Smooth muscle cell (in vitro differentiated cells): ENCODE results near the gene GLT8D2. TPM values are rescaled to one million over a fixed set of nuclear protein-coding genes. Genes with fewer than 3 reads are reported as not detected.
"Not testable (repeated sequence)": the region's sequence is repeated elsewhere in the genome, so short reads cannot be mapped to it uniquely, and the experiment has no call there.

Source experiments
- DNase-seq: peaks from one replicate; lab custom pipeline; 2025; ENCODE audit not compliant: unreplicated experiment; lab: John Stamatoyannopoulos, UW
- H2AFZ ChIP-seq: fragments of 200-600 bp; sonication (generic); 2 replicates; pipeline ENCODE4 v1.6.0; 2016; ENCODE audit warnings: antibody characterized with exemption, low read depth, mild to moderate bottlenecking
- H3F3A ChIP-seq: fragments of 200-600 bp; sonication (generic); 2 replicates; pipeline ENCODE4 v1.6.0; 2017; ENCODE audit warnings: antibody characterized with exemption, low read depth
- H3K27ac ChIP-seq: fragments of 200-600 bp; sonication (generic); 2 replicates; pipeline ENCODE4 v1.5.1; 2016; ENCODE audit warnings: low read depth, mild to moderate bottlenecking
- H3K27me3 ChIP-seq: fragments of 200-600 bp; sonication (generic); 2 replicates; pipeline ENCODE4 v1.6.1; 2016; ENCODE audit warnings: low read depth, mild to moderate bottlenecking
- H3K36me3 ChIP-seq: fragments of 200-600 bp; sonication (generic); 2 replicates; pipeline ENCODE4 v1.5.1; 2016; ENCODE audit warnings: low read depth
- H3K4me1 ChIP-seq: fragments of 200-600 bp; sonication (generic); 2 replicates; pipeline ENCODE4 v1.5.1; 2016; ENCODE audit warnings: low read depth
- H3K4me2 ChIP-seq: fragments of 200-600 bp; sonication (generic); 2 replicates; pipeline ENCODE4 v1.6.0; 2016; ENCODE audit warnings: mild to moderate bottlenecking
- H3K4me3 ChIP-seq: fragments of 200-600 bp; sonication (generic); 2 replicates; pipeline ENCODE4 v1.5.1; 2016; ENCODE audit warnings: mild to moderate bottlenecking
- H3K79me2 ChIP-seq: fragments of 200-600 bp; sonication (generic); 2 replicates; pipeline ENCODE4 v1.6.0; 2016; ENCODE audit warnings: low read depth, mild to moderate bottlenecking
- H3K9ac ChIP-seq: fragments of 200-600 bp; sonication (generic); 2 replicates; pipeline ENCODE4 v1.6.0; 2016; ENCODE audit warnings: low read depth
- H3K9me3 ChIP-seq: fragments of 200-600 bp; sonication (generic); replicated peaks from 2 replicates; pipeline ENCODE4 v1.5.1; 2016; ENCODE audit warnings: low read depth
- H4K20me1 ChIP-seq: fragments of 200-600 bp; sonication (generic); 2 replicates; pipeline ENCODE4 v1.6.0; 2016; ENCODE audit warnings: low read depth
- WGBS: methylation state at CpG from one replicate; pipeline ENCODE4 v1.1.7; 2016; ENCODE audit warnings: low lambda C conversion rate; 5-methylcytosine and 5-hydroxymethylcytosine counted together
- polyA plus RNA-seq: library from polyadenylated mRNA; unstranded; fragments of >200 nt; fragmentation: Nextera tagmentation; extraction: Ambion mirVana; gene quantifications from 2 replicates; pipeline ENCODE4 v1.2.1, GENCODE V29; 2016
- total RNA-seq: library from RNA; depleted of rRNA; stranded (reverse); fragments of >200 nt; gene quantifications from 2 replicates; pipeline ENCODE4 v1.2.3, GENCODE V29; 2014
- TF ChIP-seq, protein P1 (sequence below): fragments of 200-600 bp; sonication (generic); IDR thresholded peaks from 2 replicates; pipeline ENCODE4 v1.5.1; 2017; ENCODE audit warnings: borderline replicate concordance, mild to moderate bottlenecking, antibody characterized with exemption; ENCODE audit not compliant: insufficient read depth, poor library complexity, severe bottlenecking

The GLT8D2 gene
- total and polyA plus RNA-seq, 2 experiments from 2014 or later = 43.0 to 47.7 TPM

DNA sequence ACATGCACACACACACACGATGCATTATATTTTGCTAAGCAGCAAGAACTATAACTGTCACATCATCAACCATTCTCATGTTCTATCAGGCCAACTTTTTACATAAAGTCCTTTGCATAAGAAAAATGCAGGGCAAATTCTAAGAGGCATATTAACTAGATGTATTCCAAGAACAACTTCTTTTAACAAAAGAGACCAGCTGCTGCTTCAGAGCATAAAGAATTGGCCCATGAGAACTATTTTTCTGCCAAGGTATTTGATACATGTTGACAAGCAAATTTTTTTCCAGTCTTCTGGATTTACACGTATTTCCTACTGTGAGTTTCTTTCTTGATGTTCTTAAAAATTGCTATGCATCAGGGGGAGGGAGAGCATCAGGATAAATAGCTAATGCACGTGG, 27.2 kb downstream of the GLT8D2 start:
- Histone ChIP-seq H2AFZ (no peak overlapping the region), H3K9me3 (no peaks in the 10 kb centered on the region), H3K36me3 (no peaks in the 10 kb centered on the region), H3F3A (no peaks in the 10 kb centered on the region), H3K4me3 (no peak overlapping the region), H3K27ac (no peak overlapping the region), H3K9ac (no peak overlapping the region), H3K4me2 (no peak overlapping the region), H3K79me2 (no peaks in the 10 kb centered on the region), H4K20me1 (no peaks in the 10 kb centered on the region), H3K4me1 (no peaks in the 10 kb centered on the region), H3K27me3 (peaks cover 8% of the 10 kb centered on the region)
- no peak for DNase-seq
- TF ChIP-seq, protein P1, sequence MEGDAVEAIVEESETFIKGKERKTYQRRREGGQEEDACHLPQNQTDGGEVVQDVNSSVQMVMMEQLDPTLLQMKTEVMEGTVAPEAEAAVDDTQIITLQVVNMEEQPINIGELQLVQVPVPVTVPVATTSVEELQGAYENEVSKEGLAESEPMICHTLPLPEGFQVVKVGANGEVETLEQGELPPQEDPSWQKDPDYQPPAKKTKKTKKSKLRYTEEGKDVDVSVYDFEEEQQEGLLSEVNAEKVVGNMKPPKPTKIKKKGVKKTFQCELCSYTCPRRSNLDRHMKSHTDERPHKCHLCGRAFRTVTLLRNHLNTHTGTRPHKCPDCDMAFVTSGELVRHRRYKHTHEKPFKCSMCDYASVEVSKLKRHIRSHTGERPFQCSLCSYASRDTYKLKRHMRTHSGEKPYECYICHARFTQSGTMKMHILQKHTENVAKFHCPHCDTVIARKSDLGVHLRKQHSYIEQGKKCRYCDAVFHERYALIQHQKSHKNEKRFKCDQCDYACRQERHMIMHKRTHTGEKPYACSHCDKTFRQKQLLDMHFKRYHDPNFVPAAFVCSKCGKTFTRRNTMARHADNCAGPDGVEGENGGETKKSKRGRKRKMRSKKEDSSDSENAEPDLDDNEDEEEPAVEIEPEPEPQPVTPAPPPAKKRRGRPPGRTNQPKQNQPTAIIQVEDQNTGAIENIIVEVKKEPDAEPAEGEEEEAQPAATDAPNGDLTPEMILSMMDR = no peak
- WGBS = 79% methylated on average over 3 of the region's 3 CpGs

DNA sequence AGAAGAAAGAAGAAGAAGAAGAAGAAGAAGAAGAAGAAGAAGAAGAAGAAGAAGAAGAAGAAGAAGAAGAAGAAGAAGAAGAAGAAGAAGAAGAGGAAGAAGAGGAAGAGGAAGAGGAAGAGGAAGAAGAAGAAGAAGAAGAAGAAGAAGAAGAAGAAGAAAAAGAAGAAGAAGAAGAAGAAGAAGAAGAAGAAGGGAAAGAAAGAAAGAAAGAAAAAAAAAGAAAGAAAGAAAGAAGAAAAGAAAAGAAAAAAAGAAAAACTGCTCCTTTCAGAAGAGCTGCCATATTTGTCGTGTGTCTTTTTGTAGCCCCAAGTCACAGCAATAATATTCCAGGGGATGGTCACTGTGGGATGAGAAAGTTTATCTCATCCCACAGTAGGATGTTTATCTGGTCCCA, 28.1 kb downstream of the GLT8D2 start:
- not testable (repeated sequence) for H3K4me3 ChIP-seq, H3K9ac ChIP-seq, H2AFZ ChIP-seq, H3K79me2 ChIP-seq, H3K27me3 ChIP-seq, H3K27ac ChIP-seq, H3K4me1 ChIP-seq, H3F3A ChIP-seq, H3K4me2 ChIP-seq, H3K36me3 ChIP-seq, H3K9me3 ChIP-seq, H4K20me1 ChIP-seq, DNase-seq
- 81% methylated on average over 1 of the region's 1 CpG for WGBS

DNA sequence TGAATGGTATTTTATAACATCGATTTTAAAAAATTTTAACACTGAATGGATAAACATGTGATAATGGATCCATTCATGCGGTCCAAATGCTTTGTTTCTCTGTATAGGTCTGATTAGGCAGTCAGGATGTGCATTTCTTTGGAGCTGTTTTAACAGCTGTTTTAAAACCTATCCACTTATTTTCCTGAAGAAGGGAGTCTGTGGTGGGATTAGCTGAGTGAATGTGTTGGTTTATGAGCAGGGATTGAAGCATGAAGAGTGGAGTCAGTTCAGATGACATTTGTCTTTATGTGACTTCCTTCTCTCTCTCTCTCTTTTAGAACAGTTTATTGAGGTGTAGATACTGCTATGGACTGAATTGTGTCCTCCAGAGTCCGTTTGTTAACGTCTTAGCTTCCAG, 37.7 kb downstream of the GLT8D2 start:
- Histone ChIP-seq H3F3A (no peaks in the 10 kb centered on the region), H4K20me1 (no peaks in the 10 kb centered on the region), H3K4me2 (no peak overlapping the region), H2AFZ (no peak overlapping the region), H3K79me2 (no peaks in the 10 kb centered on the region), H3K27me3 (no peaks in the 10 kb centered on the region), H3K36me3 (no peaks in the 10 kb centered on the region), H3K9ac (no peak overlapping the region), H3K4me1 (no peaks in the 10 kb centered on the region), H3K9me3 (no peaks in the 10 kb centered on the region), H3K27ac (no peak overlapping the region), H3K4me3 (no peak overlapping the region)
- WGBS = 60% methylated on average over 4 of the region's 4 CpGs
- DNase-seq = no peak
- TF ChIP-seq, protein P1 = no peak

DNA sequence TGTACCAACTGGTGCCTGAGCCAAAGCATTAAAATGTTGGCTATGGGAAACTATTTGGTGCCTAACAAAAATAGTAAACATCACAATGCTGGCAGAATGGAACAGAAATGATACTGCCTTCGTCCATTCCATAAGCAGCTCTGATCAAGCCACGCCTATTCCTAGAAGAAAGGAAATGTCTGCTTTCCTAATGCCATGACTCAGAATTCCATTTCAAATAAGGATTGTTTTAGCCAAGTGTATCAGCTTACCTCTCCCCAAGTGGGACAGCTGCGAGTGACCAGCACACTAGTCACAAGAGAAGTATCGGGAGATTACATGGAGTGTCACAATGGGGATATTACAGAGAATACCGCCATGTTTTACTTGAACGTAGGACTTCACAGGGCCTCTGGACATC, 38.7 kb downstream of the GLT8D2 start:
- TF ChIP-seq, protein P1 = no peak
- no peak overlapping the region for H3K27ac ChIP-seq
- no peak for DNase-seq

More for the DNA sequence above, 38.7 kb downstream of the GLT8D2 start:
- 63% methylated on average over 6 of the region's 6 CpGs for WGBS
- Histone ChIP-seq H4K20me1 (no peaks in the 10 kb centered on the region), H2AFZ (no peak overlapping the region), H3K4me3 (no peak overlapping the region), H3K9me3 (no peaks in the 10 kb centered on the region), H3K79me2 (no peaks in the 10 kb centered on the region), H3K27me3 (no peaks in the 10 kb centered on the region), H3K36me3 (no peaks in the 10 kb centered on the region), H3K4me1 (no peaks in the 10 kb centered on the region), H3F3A (no peaks in the 10 kb centered on the region), H3K9ac (no peak overlapping the region), H3K4me2 (no peak overlapping the region)
